Measurements from ENCODE around the gene KCNJ6.
A peak's percentile ranks its signal among the peaks of the same experiment; 100 is the strongest.
"Not testable (repeated sequence)": the region's sequence is repeated elsewhere in the genome, so short reads cannot be mapped to it uniquely, and the experiment has no call there.

Gene KCNJ6

DNA sequence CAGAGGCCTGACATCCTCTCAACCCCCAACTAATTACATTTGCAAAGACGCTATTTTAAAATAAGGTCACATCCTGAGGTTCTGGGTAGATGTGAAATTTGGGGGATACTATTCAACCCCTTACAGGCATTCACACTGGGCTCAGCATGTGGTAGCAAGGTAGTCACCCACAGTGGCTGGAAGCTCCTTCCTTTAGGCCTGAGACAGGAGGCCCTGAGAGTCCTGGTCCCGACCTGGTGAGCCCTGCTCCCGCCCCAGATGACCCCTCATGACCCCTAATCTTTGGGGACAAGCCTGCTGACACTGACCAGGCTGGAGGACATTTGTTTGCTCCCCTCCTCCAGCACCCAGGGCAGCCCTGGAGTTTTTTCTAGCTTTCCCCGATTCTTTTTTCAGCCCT, 323.8 kb downstream of the KCNJ6 start:
- no peak for DNase-seq

DNA sequence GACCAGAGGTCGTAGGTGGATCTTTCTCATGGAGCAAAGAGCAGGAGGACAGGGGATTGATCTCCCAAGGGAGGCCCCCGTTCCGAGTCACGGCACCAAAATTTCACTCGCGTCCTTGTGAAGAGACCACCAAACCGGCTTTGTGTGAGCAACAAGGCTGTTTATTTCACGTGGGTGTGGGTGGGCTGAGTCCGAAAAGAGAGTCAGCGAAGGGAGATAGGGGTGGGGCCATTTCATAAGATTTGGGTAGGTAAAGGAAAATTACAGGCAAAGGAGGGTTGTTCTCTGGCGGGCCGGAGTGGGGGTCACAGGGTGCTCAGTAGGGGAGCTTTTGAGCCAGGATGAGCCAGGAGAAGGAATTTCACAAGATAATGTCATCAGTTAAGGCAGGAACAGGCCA, 324.3 kb downstream of the KCNJ6 start:
- DNase-seq = not testable (repeated sequence)

DNA sequence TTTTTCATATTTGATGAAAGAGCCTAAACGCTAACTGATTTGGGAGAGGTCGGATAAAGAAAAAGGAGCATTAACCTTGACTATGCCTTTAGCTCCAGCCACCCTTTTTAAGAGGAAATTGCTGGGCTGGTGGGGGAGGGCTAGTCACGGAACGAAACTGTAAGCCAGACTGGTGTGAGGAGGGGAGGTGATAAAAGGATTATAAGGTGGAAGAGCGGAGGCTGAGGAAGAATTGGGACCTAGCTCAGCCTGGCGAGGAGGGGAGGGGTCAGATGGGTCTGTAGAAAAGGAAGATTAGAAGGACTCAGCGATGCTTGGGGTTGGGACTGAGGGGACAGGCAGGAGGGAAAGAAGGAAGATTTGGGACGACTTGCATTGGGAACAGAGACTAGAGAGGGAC, 325.4 kb downstream of the KCNJ6 start:
- DNase-seq = not testable (repeated sequence)

DNA sequence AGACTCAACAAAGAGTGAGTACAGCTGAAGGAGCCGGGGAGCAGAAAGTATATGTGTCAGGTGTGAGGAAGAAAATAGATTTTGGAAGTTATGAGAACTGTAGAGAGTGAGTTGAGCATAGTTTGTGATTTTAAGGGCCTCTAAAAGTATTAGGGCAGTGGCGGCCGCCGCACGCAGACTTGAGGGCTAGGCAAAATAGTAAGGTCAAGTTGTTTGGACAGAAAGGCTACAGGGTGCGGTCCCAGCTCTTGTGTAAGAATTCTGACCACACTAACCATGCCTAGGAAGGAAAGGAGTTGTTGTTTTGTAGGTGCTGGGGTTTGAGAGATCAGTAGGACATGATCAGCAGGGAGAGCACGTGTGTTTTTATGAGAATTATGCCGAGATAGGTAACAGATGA, 327.6 kb downstream of the KCNJ6 start:
- DNase-seq = not testable (repeated sequence)

DNA sequence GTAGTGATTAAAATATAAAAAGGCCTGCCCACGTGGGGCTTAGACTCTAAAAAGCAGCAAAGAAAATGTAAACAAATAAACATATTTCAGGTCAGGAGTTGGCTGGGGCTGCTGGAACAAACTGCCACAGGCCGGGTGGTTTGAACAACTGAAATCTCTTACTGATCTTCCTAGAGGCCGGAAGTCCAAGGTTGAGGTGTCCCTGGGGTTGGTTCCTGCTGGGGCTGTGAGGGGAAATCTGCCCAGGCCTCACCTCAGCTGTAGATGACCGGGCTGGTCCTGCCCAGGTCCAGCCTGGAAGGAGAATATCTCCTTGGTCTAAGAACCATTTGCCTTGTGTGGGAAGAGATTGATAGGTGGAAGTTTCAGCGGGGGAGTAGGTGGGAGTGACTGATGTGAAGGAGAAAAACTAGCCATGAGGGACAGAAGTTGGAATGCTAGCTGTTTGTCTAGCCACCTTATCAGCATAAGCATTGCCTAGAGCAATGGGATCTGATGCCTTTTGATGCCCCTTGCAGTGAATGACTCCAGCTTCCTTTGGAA, 328.6 kb downstream of the KCNJ6 start:
- no peak for DNase-seq

DNA sequence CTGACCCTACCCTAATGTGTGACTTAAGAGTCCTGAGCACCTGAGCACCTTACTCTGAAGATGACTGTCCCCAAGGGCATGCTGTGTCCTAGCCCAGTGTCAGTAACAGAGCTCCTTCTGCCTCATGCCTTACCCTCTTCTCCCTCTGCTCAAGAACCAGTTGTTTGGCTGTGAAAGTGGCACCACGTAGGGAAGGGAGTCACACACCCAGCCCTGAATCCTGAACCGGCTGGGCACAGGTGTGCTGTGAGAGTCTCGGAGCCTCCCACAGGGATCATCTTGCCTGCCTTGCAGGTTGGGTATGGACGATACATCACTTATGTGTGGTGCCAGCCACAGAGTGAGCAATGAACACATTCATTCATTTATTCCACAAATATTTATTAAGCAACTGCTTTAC, 329.1 kb downstream of the KCNJ6 start:
- no peak for DNase-seq

DNA sequence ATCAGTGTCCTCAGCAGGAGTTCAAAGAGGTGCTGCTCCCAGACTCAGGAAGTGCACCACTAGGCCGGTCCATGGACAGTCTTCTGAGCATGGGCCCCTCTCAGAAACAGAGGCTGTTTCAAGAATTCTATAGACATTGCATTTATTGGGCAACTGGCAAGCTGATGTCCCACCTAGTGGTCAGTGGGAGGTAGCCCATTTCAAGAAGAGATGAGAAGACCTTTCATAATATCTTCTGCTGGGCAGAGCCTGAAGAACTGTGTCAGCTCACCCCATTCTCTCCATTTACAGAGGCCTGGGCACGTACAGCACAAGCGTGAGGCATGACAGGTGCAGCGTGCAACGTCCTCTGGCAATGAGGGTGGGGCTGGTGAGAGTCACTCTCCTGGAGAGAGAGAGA, 333.7 kb downstream of the KCNJ6 start:
- DNase-seq = peak in 1 of 2 donors; percentile 19

DNA sequence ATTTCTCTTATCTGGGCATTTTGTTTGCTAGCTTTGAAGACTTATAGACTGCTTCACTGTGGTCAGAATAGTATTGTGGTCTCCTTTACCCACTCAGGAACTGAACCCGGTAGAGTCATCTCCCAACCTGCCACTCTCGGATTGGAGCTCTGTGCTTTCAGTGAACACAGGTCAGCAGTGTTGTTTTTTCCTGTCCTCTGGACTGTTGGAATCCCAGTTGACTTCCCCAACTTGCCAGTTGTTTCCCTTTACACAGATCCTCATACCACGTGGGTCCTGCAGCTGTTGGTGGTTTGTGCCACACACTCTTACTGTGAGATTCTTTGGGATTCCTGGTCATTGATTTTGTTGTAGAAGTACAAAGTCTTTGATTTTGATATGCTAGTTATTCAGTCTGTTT, 335.6 kb downstream of the KCNJ6 start:
- no peak for DNase-seq

DNA sequence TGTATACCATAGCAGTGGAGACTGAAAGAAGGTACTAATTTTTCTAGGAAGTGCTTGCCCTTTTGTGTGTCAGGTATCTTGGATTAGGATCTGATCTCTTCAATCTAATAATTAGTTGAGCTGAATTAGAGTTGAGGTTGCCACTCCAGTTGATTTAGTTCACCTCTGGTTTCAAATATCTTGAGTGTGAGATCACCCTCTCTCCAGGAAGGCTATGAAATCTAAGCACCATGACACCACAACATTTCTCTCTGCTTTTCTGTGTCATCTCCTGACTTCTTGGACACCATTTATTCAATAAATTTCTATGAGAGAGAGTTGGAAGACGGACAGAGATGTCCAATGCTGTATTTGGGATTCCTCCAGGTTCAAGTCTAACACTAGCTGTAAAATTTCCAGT, 336.9 kb downstream of the KCNJ6 start:
- no peak for DNase-seq

DNA sequence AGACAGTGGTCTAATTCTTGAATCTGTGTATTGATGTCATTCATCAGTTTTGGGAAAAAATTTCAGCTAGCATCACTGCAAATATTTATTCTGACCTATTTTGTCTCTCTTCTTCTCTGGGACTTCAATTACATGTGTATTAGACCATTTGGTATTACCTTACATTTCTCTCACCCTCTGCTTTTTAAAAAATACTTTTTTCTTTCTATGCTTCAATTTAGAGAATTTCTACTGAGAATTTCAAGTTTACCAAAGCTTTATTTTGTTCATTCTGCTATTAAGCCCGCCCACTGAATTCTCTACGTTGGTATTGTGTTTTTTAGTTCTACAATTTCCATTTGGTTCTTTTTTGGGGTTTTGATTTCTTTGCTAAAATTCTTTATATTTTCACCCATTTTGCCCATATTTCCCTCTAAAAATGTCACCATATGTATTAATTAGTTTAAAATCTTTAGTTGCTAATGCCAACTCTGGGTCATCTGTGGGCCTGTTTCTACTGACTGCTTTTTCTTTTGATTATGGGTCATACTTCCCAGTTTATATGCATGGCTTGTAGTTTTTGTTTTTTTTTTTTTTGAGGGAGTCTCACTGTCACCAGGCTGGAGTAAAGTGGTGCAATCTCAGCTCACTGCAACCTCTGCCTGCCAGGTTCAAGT, 337.7 kb downstream of the KCNJ6 start:
- DNase-seq = no peak

DNA sequence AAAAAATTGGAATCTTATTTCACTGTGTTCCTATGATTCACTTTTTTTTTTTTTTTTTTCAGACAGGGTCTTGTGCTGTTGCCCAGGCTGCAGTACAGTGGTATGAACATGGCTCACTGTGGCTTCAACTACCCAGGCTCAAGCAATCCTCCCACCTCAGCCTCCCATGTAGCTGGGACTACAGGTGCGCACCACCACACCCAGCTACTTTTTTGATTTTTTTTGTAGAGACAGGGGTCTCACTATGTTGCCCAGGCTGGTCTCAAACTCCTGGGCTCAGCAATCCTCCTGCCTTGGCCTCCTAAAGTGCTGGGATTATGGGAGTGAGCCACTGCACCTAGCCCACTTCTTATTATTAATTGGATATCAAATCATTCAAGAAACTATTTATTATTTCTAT, 339.3 kb downstream of the KCNJ6 start:
- not testable (repeated sequence) for DNase-seq

DNA sequence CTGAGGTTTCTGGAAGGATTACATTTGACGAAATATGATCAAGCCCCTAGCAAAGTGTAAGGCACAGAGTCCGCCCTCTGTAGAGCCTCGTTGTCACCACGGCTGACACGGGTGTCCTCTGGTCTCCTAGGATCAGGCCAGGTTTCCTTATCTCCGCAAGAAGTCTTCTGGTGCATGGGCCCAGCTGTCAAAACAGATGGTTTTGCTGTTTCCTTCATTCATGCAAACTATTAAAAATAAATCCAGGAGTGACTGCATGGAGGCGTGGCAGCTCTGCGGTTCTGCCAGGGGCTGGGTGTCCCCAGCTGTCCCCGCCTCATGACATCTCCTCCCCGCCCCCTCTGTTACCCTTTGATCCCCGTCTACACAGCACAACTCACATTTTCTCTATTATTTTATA, 340.7 kb downstream of the KCNJ6 start:
- DNase-seq = no peak

DNA sequence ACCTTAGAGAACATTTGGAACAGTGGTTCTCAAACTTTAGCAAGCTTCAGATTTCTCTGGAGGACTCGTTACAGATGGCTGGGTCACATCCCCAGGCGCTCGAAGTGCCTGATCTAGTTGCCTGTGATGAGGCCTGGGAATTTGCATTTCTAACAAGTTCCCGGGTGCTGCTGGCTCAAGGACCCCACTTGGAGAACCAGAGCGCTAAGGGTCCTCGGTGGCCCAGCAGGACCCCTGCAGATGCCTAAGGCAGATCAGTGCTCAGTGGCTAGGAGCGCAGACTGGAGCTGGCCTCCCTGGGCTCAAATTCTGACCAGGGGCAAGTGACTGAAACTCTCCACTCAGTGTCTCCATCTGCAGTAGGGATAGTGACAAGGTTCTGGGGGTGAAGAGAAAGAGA, 341.5 kb downstream of the KCNJ6 start:
- DNase-seq = no peak

DNA sequence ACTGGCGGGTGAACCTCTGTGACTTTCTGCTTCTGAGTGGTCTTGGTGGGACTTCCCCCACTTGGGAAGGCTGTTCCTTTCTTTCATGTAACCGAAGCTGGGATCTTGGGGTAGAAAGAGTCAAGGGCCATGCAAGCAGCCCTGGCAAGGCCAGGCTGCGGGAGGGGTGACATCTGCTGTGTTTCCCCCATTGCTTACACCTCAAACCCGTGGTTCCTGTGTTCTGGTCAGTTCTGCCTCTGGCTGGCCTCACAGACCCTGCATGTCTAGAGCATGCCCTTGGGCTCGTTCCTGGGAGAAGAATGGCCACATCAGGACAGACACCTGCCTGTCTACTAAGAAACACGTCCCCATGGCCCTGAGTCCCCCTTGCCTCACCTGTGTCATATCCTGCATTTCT, 341.9 kb downstream of the KCNJ6 start:
- DNase-seq = no peak

DNA sequence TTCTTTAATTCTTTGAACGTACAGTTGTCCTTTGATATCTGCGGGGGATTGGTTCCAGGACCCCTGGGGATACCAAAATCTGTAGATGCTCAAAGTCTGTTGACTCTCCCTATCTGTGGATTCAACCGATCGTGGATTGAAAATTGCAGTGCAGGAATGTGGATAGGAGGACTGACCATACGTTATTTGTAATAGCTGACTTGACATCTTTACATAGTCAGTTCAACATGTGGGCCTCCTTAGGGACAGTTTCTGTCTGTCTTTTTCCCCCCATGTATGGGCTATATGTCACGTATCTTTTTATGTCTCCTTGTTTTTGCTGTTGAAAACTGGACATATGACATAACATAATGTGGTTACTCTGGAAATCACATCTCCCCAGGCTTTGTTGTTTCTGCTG, 344.8 kb downstream of the KCNJ6 start:
- DNase-seq = no peak

DNA sequence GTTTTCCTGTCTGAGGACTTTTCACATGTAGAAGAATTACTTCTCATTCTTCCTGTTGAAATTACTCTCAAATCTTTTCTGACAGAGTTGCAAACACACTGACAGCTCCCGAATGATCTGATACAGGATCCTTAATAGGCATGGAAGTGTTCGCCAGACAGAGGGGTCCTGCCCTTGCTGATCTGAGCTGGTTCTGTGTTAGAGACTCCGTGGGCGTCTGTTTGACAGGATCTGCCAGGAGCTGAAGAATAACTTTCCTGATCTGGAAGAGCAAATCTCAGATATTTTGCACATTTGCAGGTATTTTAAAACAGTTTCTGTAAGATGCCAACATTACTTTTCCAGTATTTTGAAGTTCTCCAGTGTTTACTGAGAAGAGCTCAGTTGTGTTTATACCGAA, 347.3 kb downstream of the KCNJ6 start:
- DNase-seq = no peak

DNA sequence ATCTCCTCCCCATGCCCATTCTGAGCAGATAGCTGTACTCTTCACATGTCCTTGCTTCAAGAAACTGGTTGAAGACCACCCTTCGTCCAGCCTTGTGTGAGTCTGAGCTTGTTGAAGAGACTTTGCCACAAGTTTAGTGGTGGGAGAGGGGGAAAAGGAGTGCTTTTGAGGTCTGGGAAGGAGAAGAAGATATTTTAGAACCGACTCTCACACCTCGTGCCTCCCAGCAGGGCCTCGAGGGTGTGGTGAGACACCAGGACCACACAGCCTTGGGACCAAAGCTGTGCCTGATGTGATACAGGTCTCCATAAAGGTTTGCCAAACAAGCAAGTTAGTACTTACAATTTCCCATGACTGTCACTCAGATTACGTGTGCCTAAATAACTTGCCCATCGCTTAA, 347.8 kb downstream of the KCNJ6 start:
- DNase-seq = no peak

DNA sequence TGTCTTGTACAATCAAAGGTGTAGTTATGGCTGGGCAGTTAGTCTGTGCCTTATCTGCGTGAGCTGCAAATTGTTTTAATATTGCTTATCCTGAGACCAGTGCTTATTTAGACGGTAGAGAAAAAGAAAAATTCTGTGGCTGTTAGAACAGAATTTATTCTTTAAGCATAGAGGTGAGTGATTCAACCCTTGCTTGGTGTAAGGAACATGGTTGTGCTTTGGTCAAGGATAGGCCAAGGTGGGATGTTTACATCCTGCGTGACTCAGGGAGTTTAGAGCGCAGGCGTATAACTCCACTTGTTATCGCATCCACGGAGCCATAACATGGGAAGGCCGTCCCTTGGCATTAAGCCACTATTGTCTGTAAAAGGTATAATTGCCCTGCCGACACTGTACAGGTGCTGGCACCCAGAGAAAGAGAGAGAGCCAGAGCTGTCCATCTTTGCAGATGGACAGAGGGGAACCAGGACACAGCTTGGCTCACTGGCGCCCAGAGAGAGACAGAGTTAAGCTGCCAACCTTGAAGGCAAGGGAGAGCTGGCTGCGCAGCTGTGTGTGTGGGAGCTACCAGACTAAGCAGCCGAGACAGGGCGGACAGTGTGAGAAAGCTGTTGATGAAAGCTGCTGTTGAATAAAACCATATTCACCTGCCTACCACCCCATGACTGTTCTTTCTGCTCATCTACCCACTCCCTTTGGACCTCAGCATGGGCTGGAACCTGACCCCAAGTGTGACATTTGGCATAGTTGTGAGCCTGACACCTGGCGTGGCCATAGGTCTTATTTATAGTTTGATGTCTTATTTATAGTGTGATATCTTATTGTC, 349.3 kb downstream of the KCNJ6 start:
- no peak for DNase-seq

DNA sequence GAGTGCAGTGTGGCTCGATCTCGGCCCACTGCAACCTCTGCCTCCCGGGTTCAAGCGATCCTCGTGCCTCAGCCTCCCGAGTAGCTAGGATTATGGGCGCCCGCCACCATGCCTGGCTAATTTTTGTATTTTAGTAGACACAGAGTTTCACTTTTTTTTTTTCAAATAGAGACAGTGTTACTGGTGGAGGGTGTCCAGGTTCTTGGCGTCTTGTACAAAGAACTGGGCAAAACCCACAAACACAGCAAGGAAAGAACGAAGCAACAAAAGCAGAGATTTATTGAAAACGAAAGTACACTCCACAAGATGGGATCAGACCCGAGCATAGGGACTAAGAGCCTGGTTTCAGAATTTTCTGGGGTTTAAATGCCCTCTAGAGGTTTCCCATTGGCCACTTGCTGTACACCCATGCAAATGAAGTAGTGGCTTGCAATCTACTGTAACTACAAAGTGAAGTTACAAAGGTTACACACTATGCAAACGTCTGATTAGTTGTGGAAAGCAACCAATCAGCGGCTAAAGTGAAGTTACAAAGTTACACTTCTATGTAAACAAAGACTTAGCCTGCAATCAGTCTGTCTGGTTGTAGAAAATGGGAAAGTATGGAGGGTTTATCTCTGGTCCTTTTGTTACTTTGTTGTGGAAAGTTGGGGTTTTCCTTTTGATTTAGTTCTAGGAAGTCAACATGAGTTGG, 350.6 kb downstream of the KCNJ6 start:
- DNase-seq = no peak

DNA sequence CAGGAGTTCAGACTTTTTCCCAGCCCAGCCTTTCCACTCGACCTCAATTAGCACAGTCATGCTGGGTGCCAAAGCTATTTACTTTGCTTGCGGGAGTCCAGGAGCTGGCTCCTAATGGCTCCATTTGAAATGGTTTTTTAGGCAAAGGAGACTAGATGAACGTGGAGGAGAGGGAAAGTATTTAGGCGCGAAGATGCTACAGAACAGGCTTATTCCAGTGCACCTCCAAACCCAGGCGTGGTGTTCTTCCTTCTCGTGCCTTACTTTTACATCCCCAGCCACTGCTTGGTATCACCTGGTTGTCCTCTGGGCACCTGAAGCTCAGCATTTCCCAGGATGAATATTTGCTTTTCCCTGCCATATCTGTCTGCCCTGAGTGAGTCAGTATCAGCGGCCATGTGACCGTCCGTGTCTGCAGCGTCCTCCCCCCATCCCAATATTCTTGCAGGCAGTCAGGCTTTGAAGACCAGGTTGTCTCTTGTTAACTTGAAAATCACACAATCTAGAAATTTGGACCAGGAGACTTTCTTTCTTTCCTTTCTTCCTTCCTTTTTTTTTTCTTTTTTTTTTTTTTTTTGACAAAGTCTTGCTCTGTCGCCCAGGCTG, 351.2 kb downstream of the KCNJ6 start:
- no peak for DNase-seq

DNA sequence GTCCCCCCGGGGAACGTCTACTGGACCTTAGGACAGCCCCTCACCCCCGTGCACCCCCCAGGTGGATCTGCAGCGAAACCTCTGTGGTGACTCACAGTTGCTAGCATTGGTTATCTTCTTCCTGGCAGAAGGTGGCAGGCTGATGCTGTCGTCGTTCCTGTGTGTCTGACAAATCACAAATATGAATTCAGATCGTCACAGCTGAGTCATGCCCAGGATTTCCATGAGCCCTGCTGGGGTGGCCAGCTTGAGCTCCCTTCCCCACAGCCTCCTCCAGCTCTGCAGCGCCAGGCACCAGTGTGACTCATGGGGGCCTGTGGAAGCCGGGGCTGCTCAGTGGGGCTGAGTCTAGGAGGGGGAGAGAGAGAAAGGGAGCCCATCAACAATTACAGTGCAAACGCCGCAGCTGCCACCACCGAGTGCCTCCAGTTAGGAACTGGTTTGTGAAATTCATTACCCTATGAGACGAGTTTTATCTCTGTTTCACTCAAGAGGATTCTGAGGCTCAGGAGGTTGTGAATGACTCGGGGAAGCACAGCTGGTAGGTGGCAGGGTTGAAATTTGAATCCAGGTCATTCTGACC, 351.8 kb downstream of the KCNJ6 start:
- peak; percentile 88 to 90 for DNase-seq

DNA sequence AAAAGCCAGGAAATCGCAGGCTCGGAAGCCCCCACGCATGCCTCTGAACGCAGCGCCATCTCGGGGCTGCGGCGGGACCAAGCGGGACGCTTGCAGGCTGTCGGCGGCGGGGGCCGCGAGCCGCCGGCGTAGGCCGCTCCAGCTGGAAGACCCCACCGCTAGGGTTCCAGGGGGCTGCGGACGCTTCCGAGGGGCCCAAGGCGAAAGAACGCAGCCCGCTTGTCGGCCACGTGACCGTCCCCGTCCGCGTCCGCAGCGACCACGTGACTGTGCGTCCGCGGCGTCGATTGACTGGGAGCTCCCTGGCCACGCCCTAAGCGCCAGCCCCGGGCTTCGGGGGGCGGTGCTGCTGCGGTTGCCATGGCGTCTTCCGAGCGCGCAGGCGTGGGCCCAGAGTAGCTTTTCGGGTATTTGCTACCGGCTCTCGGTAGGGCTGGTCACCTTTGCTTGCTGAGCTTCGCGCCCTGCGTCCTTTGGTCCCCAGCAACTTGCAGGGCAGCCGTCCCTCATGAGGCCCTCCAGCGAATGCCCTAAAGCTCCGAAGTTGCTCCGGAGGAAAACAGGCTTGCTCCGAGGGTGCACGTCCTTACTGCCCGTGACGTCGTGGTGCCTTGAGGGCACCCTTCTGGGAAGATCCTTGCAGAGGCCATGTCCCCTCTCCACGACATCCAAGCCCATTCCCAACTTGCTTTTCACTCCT, 352.5 kb downstream of the KCNJ6 start:
- DNase-seq = peak; percentile 89 to 92

Measured in CD4-positive, alpha-beta T cell treated with Interleukin-4 for 1 hour (primary cell).